RPMI7951 (cell line): ENCODE data around the gene IGFALS. TPM values are rescaled to one million over a fixed set of nuclear protein-coding genes. Genes with fewer than 3 reads are reported as not detected.

Experiments
- DNase-seq: peaks from one replicate; pipeline ENCODE4 v3.0.0-alpha.2; 2012; ENCODE audit warnings: low read depth
- total RNA-seq: library from RNA; depleted of rRNA; stranded (reverse); fragments of >200 nt; shearing (Covaris generic); gene quantifications from 2 replicates; pipeline ENCODE4 v1.2.3, GENCODE V29; 2014; rRNA removed

The IGFALS gene
- not detected in 2 replicates for total RNA-seq

DNA sequence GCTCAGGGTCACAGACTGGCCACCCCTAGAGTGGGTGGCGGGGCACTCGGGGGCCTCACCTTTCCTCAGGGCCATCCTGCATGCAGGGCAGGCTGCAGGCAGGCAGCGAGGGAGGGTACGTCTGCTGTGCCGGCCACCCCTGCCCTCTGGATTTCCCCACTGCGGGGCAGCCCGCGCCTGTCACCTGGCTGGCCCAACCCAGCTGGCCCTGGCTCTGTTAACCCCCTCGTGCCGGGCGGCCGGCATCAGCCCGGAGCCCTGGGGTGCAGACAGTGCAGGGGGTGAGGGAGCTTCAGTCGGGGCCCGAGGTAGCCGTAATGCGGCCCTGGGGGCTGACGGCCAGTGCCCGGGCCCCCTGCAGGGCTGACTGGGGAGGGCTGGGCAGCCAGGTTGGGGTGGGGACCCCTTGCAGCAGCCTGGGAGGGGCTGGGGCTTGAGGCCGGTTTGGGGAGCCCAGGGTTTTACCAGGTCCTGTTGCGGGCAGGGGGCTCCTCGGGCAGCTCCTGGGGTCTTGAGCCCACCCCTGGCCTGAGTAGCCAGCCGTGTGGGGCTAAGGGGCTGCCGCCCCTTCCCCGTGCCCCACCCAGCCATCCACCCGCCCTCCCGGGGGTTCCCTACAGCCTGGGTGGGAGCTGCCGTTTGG is at the start of gene IGFALS:
TSS of gene IGFALS (minus strand) at position 128 of the 643 bp plus-strand sequence. CDS start at position 75, 53 bp downstream.
- no peak for DNase-seq

GRCh38 chr16:1839554-1839953 is 46.0 kb upstream of the IGFALS start:
- peak; percentile 44 for DNase-seq

- no peak for DNase-seq
Measured at GRCh38 chr16:1834096-1834495, 40.6 kb upstream of the IGFALS start.

- no peak for DNase-seq
Measured at GRCh38 chr16:1832838-1833454, 39.4 kb upstream of the IGFALS start.

DNA sequence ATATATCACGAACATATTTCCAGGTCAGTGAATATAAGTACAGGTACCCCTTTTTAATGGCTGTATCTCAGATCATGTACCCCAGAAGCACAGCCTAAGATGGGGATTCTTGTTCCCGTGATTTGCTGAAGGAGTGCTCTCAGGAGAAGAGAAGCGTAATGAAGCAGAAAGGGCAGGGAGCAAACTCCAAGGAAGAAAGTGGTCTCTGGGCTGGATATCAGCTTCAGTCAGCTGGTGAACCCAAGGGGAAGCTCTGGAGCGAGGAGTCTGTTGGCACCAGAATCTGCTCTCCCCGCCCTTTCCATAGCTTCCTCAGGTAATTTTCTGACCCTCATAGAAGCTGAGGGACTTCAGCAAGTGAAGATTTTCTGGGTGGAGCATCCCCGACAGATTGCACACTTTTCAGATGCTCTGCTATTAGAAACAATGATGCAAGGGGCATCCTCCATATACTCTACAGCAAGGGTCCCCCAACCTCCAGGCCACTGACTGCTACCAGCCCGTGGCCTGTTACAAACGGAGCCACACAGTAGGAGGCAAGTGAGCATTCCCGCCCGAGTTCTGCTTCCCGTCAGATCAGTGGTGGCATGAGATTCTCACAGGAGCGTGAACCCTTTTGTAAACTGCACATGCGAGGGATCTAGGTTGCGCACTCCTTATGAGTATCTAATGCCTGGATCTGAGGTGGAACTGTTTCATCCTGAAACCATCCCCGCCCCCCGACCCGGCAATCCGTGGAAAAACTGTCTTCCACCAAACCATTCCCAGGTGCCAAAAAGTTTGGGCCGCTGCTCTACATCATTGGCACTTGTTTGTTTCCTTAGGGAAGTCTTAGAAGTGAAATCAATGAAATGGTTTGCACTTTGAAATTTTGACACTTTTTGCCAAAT is 37.9 kb upstream of the IGFALS start:
- no peak for DNase-seq

GRCh38 chr16:1830213-1830612 is 36.7 kb upstream of the IGFALS start:
- DNase-seq, result no peak

DNA sequence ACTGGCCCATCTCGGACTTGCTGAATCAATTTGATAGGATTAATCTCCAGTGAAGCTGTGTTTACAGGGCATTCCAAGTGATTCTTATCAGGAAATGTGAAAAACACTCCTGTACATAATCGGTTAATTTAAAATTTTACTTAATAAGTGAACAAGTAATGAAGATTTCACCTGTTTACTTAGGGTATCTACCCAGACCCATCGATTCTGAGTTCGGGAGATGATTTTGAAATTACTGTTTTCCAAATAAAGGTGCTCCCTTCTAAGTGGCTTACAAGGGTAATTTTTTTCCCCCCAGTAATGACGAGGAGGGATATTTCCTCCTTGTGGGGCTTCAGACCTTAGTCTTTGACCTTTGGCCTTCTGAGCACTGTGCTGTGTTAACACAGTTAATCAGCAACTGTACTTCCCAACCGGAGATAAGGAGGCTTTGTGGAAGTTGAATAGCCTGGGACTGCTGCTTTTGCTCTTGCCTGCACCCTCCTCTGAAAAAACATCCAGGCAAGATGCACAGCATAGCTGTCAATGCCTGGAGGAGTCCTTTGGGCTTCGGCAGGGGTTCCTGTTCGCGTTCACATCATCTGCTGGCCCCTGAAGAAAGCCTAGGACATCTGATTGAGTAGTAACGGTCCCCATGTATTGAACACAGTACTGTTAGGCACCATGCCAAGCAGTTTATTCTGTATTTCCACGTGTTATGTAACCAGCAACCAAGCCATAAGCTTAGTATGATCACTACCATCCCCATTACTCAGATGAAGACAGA is 35.3 kb upstream of the IGFALS start:
- no peak for DNase-seq

DNA sequence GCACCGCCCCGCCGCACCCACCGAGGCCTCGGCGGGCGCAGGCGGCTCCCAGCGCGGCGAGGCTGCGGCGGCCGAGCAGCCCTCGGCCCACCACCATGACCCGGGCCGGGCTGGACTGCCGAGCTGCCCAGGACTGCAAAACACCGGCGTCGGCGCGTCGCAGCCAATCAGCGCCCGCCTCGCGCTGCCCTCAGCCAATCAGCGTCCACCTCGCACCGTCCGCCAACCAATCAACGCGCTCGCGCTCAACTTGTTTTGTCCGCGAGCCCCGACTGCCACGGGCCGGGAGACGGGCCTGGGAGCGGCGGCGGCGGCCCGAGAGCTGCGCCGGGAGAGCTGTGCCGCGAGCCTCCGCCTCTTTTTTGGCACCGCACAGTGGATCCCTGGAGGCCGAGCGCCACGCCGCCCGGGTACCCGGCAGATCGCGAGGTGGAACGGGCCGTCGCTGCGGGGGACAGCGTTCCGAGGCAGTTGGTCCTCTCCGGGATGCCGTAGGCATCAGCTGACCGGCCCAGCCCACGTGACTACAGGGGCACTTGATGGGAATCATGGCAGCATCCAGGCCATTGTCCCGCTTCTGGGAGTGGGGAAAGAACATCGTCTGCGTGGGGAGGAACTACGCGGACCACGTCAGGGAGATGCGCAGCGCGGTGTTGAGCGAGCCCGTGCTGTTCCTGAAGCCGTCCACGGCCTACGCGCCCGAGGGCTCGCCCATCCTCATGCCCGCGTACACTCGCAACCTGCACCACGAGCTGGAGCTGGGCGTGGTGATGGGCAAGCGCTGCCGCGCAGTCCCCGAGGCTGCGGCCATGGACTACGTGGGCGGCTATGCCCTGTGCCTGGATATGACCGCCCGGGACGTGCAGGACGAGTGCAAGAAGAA is 33.4 kb upstream of the IGFALS start, which contains the start of the genes FAHD1 and HAGH:
TSS of gene FAHD1 (plus strand) at position 516 of the 883 bp plus-strand sequence. CDS start at position 549, 33 bp downstream.
TSS of gene HAGH (minus strand) at position 135 of the 883 bp plus-strand sequence. CDS start at position 97, 38 bp downstream.
- peak; percentile 89 for DNase-seq

GRCh38 chr16:1825864-1826690 is 32.6 kb upstream of the IGFALS start:
- no peak for DNase-seq

- DNase-seq, result no peak
Measured at GRCh38 chr16:1825381-1825863, 31.9 kb upstream of the IGFALS start.

GRCh38 chr16:1823821-1824220 is 30.3 kb upstream of the IGFALS start:
- peak; percentile 40 for DNase-seq

DNA sequence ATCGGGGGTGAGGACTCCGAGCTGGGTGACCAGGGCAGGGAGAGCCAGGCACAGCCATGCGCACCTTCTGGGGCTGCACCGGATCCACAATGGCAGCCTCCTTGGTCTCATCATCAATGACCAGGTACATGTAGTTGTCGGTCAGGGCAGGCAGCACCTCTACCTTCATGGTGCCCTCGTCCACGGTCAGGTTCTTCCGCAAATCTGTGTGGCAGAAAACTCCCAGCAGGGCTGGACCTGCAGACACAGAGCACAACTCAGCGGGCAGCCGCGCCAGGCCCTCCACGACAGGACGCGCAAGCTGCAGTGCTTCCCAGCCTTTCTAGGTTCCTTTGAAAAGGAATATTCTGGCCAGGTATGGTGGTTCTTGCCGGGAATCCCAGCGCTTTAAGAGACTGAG is 29.3 kb upstream of the IGFALS start:
- DNase-seq, result no peak

GRCh38 chr16:1821861-1822611 is 28.5 kb upstream of the IGFALS start:
- DNase-seq, result no peak

GRCh38 chr16:1820946-1821290 is 27.4 kb upstream of the IGFALS start:
- no peak for DNase-seq

DNA sequence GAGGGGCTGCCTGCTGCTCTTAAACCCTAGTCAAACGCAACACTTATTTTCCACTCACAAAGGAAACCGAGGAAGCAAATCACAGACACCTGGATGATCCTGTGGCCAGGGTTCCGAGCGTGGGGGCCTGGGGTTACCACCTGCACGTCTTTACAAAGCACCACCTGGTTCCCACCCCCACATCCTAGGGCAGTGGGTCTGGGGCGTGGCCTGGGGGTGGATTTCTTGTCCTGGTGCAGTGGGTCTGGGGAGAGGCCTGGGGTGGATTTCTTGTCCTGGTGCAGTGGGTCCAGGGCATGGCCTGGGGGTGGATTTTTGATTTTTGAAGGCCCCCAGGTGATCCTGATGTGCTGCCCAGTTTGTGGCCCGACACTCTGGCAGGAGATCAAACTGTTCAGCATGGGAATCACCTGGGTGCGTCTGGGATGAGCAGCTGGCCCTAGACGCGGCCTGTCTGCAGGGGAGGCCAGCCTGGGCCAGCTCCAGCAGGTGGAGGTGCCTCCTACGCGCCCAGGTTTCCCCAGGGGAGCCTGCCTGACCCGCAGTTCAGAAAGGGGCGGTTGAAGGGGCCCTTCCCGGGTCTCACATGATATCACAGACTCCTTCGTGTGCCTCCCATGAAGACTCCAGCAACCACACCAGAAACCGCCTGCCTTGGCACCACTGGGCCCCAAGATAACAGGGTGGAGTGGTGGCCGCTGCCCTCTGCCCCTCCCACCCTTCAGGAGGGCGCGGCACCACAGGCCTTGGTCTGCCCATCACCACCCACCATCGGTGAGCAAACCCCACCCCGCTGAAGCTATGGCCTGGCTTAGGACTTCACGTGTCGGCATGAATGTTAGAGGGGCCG is 26.8 kb upstream of the IGFALS start:
- no peak for DNase-seq

GRCh38 chr16:1819611-1820010 is 26.1 kb upstream of the IGFALS start:
- DNase-seq, result no peak

GRCh38 chr16:1818873-1819525 is 25.5 kb upstream of the IGFALS start:
- DNase-seq, result no peak
